Measurements from ENCODE around the gene PTTG1. TPM values are rescaled to one million over a fixed set of nuclear protein-coding genes. Genes with fewer than 3 reads are reported as not detected.

Gene PTTG1
- polyA plus RNA-seq, 1 experiment = 67.4 TPM

DNA sequence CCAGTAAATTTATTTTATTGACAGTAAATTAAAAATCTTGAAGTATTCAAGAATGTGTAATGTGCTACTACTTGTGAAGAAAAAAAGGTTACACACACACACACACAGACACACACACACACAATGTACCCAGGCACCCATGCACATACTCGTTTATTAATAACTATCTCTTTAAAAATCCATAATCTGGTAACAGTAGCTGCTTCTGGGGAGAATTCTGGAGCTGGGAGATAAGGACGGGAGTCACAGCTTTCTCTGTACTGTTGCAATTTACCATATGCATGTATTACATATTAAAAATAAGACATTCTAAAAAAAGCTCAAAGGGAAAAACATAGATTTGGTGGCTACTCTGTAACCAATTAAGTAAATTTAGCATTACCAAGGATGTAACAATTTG is 43.3 kb upstream of the PTTG1 start:
- ChIA-PET POLR2A (no interaction called here), CTCF (interaction anchor here (1.3 to 7.6 kb wide), 2 partner anchors 12 to 60 kb away, joined by 4 to 55 read pairs; no protein-coding TSS in a partner anchor)
- TF ChIP-seq, protein P1, sequence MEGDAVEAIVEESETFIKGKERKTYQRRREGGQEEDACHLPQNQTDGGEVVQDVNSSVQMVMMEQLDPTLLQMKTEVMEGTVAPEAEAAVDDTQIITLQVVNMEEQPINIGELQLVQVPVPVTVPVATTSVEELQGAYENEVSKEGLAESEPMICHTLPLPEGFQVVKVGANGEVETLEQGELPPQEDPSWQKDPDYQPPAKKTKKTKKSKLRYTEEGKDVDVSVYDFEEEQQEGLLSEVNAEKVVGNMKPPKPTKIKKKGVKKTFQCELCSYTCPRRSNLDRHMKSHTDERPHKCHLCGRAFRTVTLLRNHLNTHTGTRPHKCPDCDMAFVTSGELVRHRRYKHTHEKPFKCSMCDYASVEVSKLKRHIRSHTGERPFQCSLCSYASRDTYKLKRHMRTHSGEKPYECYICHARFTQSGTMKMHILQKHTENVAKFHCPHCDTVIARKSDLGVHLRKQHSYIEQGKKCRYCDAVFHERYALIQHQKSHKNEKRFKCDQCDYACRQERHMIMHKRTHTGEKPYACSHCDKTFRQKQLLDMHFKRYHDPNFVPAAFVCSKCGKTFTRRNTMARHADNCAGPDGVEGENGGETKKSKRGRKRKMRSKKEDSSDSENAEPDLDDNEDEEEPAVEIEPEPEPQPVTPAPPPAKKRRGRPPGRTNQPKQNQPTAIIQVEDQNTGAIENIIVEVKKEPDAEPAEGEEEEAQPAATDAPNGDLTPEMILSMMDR (IDR thresholded peaks at IDR 0.05; ENCODE audit: low read depth, low read length) = no peak
- no peak for DNase-seq (ENCODE audit: low read depth, low spot score)
- H3K27me3 ChIP-seq (ENCODE audit: control insufficient read depth, insufficient read depth, low read length) = peaks cover 15% of the 10 kb centered on the region
- H3K9me3 ChIP-seq (ENCODE audit: control insufficient read depth, insufficient read depth, low read length) = no peaks in the 10 kb centered on the region
- H3K27ac ChIP-seq (ENCODE audit: low read depth, low read length) = no peak overlapping the region
- no peak overlapping the region for H3K4me3 ChIP-seq (ENCODE audit: low read depth, low read length)

DNA sequence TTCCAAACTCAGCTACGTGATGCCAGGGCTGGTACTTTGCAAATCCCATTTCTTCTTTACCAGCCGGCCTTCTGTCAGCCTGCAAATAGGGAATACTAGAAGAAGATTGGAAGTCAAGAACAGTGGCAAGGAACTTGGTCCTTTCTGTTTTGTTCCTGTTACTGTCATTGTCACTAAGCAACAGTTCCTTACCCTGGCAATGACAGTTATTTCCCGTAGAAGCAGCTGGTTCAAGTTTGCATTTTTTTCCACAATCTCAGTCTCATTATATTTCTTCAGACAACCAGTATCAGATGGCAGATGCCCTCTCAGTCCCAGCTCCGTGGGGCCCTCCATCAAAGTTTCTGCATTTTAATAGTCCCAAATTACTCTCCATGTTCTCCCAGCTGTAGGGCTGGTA is 42.1 kb upstream of the PTTG1 start:
- TF ChIP-seq, protein P1 (IDR thresholded peaks at IDR 0.05; ENCODE audit: low read depth, low read length) = no peak
- no peak for DNase-seq (ENCODE audit: low read depth, low spot score)
- Histone ChIP-seq H3K27me3 (ENCODE audit: control insufficient read depth, insufficient read depth, low read length) (peaks cover 6% of the 10 kb centered on the region), H3K9me3 (ENCODE audit: control insufficient read depth, insufficient read depth, low read length) (no peaks in the 10 kb centered on the region), H3K27ac (ENCODE audit: low read depth, low read length) (no peak overlapping the region), H3K4me3 (ENCODE audit: low read depth, low read length) (no peak overlapping the region)
- ChIA-PET POLR2A (interaction anchor here (0.5 to 0.7 kb wide), 3 partner anchors 9 to 370 kb away, joined by 3 read pairs; partner anchors contain the start of genes C1QTNF2 and TTC1), CTCF (interaction anchor here (1.2 to 7.6 kb wide), 3 partner anchors 9 to 357 kb away, joined by 4 to 55 read pairs (median 5); partner anchors contain the start of gene C1QTNF2)

DNA sequence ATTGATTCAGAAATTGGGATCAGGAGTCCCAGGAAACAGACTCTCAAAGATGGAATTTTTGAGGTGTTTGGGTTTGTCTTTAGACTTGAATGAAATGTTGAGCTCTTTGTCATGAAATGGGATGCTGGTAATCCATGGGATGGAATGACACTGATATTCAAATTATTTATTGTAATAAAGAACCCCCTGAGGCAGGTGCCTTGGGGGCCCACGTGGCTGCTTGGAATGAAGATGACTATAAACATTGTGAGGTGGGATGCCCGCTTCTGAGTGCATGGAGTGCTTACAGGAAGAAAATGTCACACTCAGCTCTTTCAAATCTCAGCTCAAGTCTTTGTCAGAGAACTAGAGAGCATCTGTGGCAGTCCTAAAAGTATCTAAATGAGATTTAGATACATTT is 41.6 kb upstream of the PTTG1 start:
- Histone ChIP-seq H3K9me3 (ENCODE audit: control insufficient read depth, insufficient read depth, low read length) (no peaks in the 10 kb centered on the region), H3K27me3 (ENCODE audit: control insufficient read depth, insufficient read depth, low read length) (peaks cover 2% of the 10 kb centered on the region), H3K27ac (ENCODE audit: low read depth, low read length) (no peak overlapping the region), H3K4me3 (ENCODE audit: low read depth, low read length) (no peak overlapping the region)
- ChIA-PET POLR2A (interaction anchor here (0.5 to 0.7 kb wide), 2 partner anchors 10 to 371 kb away, joined by 3 read pairs; partner anchors contain the start of gene TTC1), CTCF (interaction anchor here (1.2 to 7.6 kb wide), 3 partner anchors 9 to 358 kb away, joined by 4 to 55 read pairs (median 5); partner anchors contain the start of gene C1QTNF2)
- no peak for DNase-seq (ENCODE audit: low read depth, low spot score)
- TF ChIP-seq, protein P1 (IDR thresholded peaks at IDR 0.05; ENCODE audit: low read depth, low read length) = no peak

DNA sequence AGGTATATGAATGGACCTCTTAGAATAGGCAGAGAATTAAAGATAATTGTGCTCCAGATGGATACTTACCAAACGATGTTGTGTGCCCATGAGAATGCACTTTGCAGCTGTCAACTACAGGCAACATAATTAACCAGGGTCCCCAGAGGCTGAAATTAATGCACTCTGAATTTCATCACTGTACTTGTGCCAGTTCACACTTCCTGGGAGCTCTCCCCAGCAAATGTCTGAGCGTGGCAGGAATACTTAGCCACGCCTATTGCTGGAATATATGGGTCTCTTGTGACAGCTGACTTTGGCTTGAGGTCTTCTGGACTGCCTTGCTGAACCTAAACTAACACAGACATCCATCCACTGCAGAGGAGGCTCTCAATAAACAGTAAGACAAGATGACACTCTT is 39.3 kb upstream of the PTTG1 start:
- no peak overlapping the region for H3K4me3 ChIP-seq (ENCODE audit: low read depth, low read length)
- no peak overlapping the region for H3K27ac ChIP-seq (ENCODE audit: low read depth, low read length)
- H3K9me3 ChIP-seq (ENCODE audit: control insufficient read depth, insufficient read depth, low read length) = peaks cover 4% of the 10 kb centered on the region; the same call in 1 of the 2 replicates
- H3K27me3 ChIP-seq (ENCODE audit: control insufficient read depth, insufficient read depth, low read length) = no peaks in the 10 kb centered on the region
- DNase-seq (ENCODE audit: low read depth, low spot score) = no peak
- CTCF ChIA-PET = interaction anchor here (0.6 to 7.6 kb wide), 2 partner anchors 8 to 352 kb away, joined by 3 to 55 read pairs; no protein-coding TSS in a partner anchor
- POLR2A ChIA-PET = no interaction called here
- TF ChIP-seq, protein P1 (IDR thresholded peaks at IDR 0.05; ENCODE audit: low read depth, low read length) = no peak

DNA sequence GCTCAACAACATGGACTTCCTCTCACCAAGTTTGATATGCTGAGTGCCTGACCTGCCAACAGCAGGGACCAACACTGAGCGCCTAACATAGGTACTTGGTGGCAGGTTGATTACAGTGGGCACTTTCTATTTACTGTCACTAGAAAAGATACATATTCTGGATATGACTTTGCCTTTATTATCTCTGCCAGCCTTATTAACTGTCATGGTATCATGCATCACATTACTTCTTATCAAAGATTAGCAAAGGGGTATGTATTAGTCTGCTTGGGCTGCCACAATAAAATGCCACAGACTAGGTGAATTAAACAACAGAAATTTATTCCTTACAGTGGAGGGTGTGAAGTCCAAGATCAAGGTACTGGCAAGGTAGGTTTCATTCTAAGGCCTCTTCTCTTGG is 37.0 kb upstream of the PTTG1 start:
- POLR2A ChIA-PET = interaction anchor here (0.6 kb wide), 1 partner anchor 187 kb away, joined by 3 read pairs; no protein-coding TSS in a partner anchor
- Histone ChIP-seq H3K27ac (ENCODE audit: low read depth, low read length) (no peak overlapping the region), H3K9me3 (ENCODE audit: control insufficient read depth, insufficient read depth, low read length) (peaks cover 10% of the 10 kb centered on the region; the same call in 1 of the 2 replicates), H3K27me3 (ENCODE audit: control insufficient read depth, insufficient read depth, low read length) (no peaks in the 10 kb centered on the region), H3K4me3 (ENCODE audit: low read depth, low read length) (no peak overlapping the region)
- TF ChIP-seq, protein P1 (IDR thresholded peaks at IDR 0.05; ENCODE audit: low read depth, low read length) = no peak
- CTCF ChIA-PET = no interaction called here
- DNase-seq (ENCODE audit: low read depth, low spot score) = no peak
